Measurements from ENCODE around the gene ZNF727. TPM values are rescaled to one million over a fixed set of nuclear protein-coding genes. Genes with fewer than 3 reads are reported as not detected.
"Not testable (repeated sequence)": the region's sequence is repeated elsewhere in the genome, so short reads cannot be mapped to it uniquely, and the experiment has no call there.

ZNF727 gene
- under 1 TPM; 0.44 to 0.52 TPM for total RNA-seq

DNA sequence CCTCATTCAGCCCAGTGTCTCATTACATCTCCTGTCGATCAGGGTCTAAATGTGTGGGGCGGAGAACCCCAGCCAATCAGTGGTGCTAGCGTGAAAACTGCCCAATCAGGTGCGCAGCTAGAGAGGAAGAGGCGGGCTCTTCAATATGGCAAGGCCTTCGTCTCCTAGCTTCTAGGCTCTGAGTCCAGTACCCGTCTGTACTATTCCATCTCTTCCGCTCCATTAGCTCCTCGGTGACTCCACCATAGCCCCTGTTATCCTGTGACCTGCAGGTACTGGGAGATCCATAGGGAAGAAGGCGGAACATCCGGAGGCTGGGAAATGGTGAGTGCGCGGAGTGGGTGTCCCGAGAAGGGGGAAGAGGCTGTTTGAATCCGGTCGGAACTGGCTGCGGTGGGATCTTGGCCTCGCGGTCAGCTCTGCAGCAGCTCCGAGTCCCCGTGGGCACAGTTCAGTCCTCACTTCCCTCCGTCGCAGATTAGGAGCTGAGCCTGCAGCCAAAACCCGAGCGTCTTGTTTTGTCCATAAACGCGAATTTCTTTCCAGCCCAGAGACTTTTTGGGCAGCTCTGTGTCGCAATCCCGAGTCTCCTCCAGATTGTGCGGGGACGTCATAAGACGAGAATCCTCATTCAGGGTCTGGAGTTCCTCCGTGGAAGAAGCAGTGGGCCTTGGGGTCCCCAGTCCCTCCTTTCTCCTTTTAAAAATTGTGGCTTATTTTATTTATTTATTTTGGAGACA is at the start of gene ZNF727:
TSS of gene ZNF727 (plus strand) at position 134 of the 740 bp plus-strand sequence. CDS start at position 322, 188 bp downstream.
- intact Hi-C loops (cut with micrococcal nuclease): loop anchor here (1.0 kb wide), 1 partner anchor 119 kb away; no protein-coding TSS in a partner anchor
- DNase-seq: peak; percentile 19
- peak within 1 kb of the TSS; percentile 64 for H3K4me3 Mint-ChIP-seq
- H3K27me3 Mint-ChIP-seq (ENCODE audit: low read depth): peaks cover 5% of the 10 kb centered on the region
- H3K36me3 Mint-ChIP-seq (ENCODE audit: low read depth): peaks cover 5% of the 10 kb centered on the region
- CTCF ChIA-PET: no interaction called here
- peaks cover 29% of the 10 kb centered on the region for H3K9me3 Mint-ChIP-seq
- H3K4me1 Mint-ChIP-seq (ENCODE audit: low read depth): no peaks in the 10 kb centered on the region
- H3K27ac Mint-ChIP-seq: no peak within 1 kb of the TSS

- no peak for DNase-seq
- intact Hi-C loops (cut with micrococcal nuclease): no loop called here
- peaks cover 13% of the 10 kb centered on the region for H3K9me3 Mint-ChIP-seq
- peaks cover 4% of the 10 kb centered on the region for H3K36me3 Mint-ChIP-seq (ENCODE audit: low read depth)
- no peak within 1 kb of the TSS for H3K27ac Mint-ChIP-seq
- no peaks in the 10 kb centered on the region for H3K4me1 Mint-ChIP-seq (ENCODE audit: low read depth)
- H3K4me3 Mint-ChIP-seq: no peak within 1 kb of the TSS
- H3K27me3 Mint-ChIP-seq (ENCODE audit: low read depth): no peaks in the 10 kb centered on the region
- CTCF ChIA-PET: no interaction called here
Observed at GRCh38 chr7:63998549-63998948, 46.7 kb upstream of the ZNF727 start, which contains the start of gene ZNF722. ZNF722 (plus strand) TSS chr7:63998849; CDS start chr7:63998962, 113 bp downstream.

- CTCF ChIA-PET; H3K4me1 Mint-ChIP-seq (ENCODE audit: low read depth); DNase-seq; H3K27me3 Mint-ChIP-seq (ENCODE audit: low read depth); intact Hi-C loops (cut with micrococcal nuclease); H3K4me3 Mint-ChIP-seq; H3K27ac Mint-ChIP-seq: not testable (repeated sequence)
- Mint-ChIP-seq H3K36me3 (ENCODE audit: low read depth) (peaks cover 14% of the 10 kb centered on the region), H3K9me3 (peaks cover 47% of the 10 kb centered on the region)
Observed at GRCh38 chr7:64015496-64015895, 29.7 kb upstream of the ZNF727 start.

- peaks cover 48% of the 10 kb centered on the region for H3K9me3 Mint-ChIP-seq
- H3K36me3 Mint-ChIP-seq (ENCODE audit: low read depth): peaks cover 7% of the 10 kb centered on the region
- no peak for DNase-seq
- peaks cover 7% of the 10 kb centered on the region for H3K27me3 Mint-ChIP-seq (ENCODE audit: low read depth)
- CTCF ChIA-PET: no interaction called here
- no peak overlapping the region for H3K27ac Mint-ChIP-seq
- intact Hi-C loops (cut with micrococcal nuclease): no loop called here
- H3K4me3 Mint-ChIP-seq: no peak overlapping the region
- H3K4me1 Mint-ChIP-seq (ENCODE audit: low read depth): no peaks in the 10 kb centered on the region
Observed at GRCh38 chr7:64035388-64035787, 9.8 kb upstream of the ZNF727 start.

GRCh38 chr7:64037095-64037494 is 8.1 kb upstream of the ZNF727 start:
- Mint-ChIP-seq H3K4me3 (no peak overlapping the region), H3K36me3 (ENCODE audit: low read depth) (peaks cover 7% of the 10 kb centered on the region), H3K27ac (no peak overlapping the region), H3K4me1 (ENCODE audit: low read depth) (no peaks in the 10 kb centered on the region), H3K27me3 (ENCODE audit: low read depth) (peaks cover 7% of the 10 kb centered on the region), H3K9me3 (peaks cover 43% of the 10 kb centered on the region)
- CTCF ChIA-PET: no interaction called here
- DNase-seq: no peak
- intact Hi-C loops (cut with micrococcal nuclease): no loop called here

- Mint-ChIP-seq H3K27me3 (ENCODE audit: low read depth) (peaks cover 5% of the 10 kb centered on the region), H3K27ac (no peak overlapping the region), H3K4me3 (peak overlapping the region; percentile 64), H3K36me3 (ENCODE audit: low read depth) (peaks cover 5% of the 10 kb centered on the region), H3K9me3 (peaks cover 27% of the 10 kb centered on the region), H3K4me1 (ENCODE audit: low read depth) (no peaks in the 10 kb centered on the region)
- intact Hi-C loops (cut with micrococcal nuclease): no loop called here
- CTCF ChIA-PET: no interaction called here
- no peak for DNase-seq
Observed at GRCh38 chr7:64046041-64046389, 781 bp downstream of the ZNF727 start.

GRCh38 chr7:64077837-64078698 is 32.8 kb downstream of the ZNF727 start:
- intact Hi-C loops (cut with micrococcal nuclease); H3K27ac Mint-ChIP-seq; H3K27me3 Mint-ChIP-seq (ENCODE audit: low read depth); DNase-seq; H3K4me1 Mint-ChIP-seq (ENCODE audit: low read depth); CTCF ChIA-PET; H3K4me3 Mint-ChIP-seq: not testable (repeated sequence)
- Mint-ChIP-seq H3K9me3 (peaks cover 70% of the 10 kb centered on the region), H3K36me3 (ENCODE audit: low read depth) (peaks cover 29% of the 10 kb centered on the region)

DNA sequence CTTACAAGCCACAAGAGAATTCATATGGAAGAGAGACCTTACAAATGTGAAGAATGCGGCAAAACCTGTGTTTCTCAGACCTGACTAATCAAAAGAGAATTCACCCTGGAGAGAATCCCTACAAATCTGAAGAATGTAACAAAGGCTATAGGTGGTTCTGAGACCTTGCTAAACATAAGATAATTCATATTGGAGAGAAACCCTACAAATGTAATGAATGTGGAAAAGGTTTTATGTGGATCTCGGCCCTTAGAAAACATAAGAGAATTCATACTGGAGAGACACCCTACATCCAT is 33.4 kb downstream of the ZNF727 start:
- no peak overlapping the region for H3K27ac Mint-ChIP-seq
- no peaks in the 10 kb centered on the region for H3K4me1 Mint-ChIP-seq (ENCODE audit: low read depth)
- intact Hi-C loops (cut with micrococcal nuclease): no loop called here
- H3K4me3 Mint-ChIP-seq: no peak overlapping the region
- H3K9me3 Mint-ChIP-seq: peaks cover 72% of the 10 kb centered on the region
- peaks cover 28% of the 10 kb centered on the region for H3K36me3 Mint-ChIP-seq (ENCODE audit: low read depth)
- CTCF ChIA-PET: no interaction called here
- no peak for DNase-seq
- no peaks in the 10 kb centered on the region for H3K27me3 Mint-ChIP-seq (ENCODE audit: low read depth)

- intact Hi-C loops (cut with micrococcal nuclease): no loop called here
- Mint-ChIP-seq H3K36me3 (ENCODE audit: low read depth) (peaks cover 10% of the 10 kb centered on the region), H3K4me1 (ENCODE audit: low read depth) (no peaks in the 10 kb centered on the region), H3K27me3 (ENCODE audit: low read depth) (no peaks in the 10 kb centered on the region), H3K9me3 (peaks cover 27% of the 10 kb centered on the region), H3K27ac (no peak overlapping the region), H3K4me3 (no peak overlapping the region)
- CTCF ChIA-PET: no interaction called here
- DNase-seq: no peak
Observed at GRCh38 chr7:64087501-64087900, 42.3 kb downstream of the ZNF727 start.

DNA sequence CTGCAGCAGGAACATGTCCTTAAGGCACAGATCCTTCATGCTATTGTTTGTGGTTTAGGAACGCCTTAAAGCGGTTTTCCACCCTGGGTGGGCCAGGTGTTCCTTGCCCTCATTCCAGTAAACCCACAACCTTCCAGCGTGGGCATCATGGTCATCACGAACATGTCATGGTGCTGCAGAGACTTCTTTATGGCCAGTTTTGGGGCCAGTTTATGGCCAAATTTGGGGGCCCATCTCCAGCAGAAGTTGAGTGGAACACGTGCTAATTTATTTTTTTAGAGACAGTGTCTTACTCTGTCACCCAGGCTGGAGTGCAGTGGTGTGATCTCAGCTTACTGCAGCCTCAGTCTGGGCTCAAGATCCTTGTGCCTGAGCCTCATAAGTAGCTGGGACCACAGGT is 43.6 kb downstream of the ZNF727 start:
- H3K27ac Mint-ChIP-seq; H3K4me1 Mint-ChIP-seq (ENCODE audit: low read depth); H3K4me3 Mint-ChIP-seq; CTCF ChIA-PET; intact Hi-C loops (cut with micrococcal nuclease); H3K27me3 Mint-ChIP-seq (ENCODE audit: low read depth); DNase-seq; H3K36me3 Mint-ChIP-seq (ENCODE audit: low read depth): not testable (repeated sequence)
- peaks cover 28% of the 10 kb centered on the region for H3K9me3 Mint-ChIP-seq

Other genes with a start within 250 kb of the ZNF727 start
- not detected for gene ZNF722, start 46.6 kb upstream of the ZNF727 start, total RNA-seq
- not detected for gene ZNF735, start 161.8 kb downstream of the ZNF727 start, total RNA-seq
- gene ZNF679, start 183.0 kb downstream of the ZNF727 start, total RNA-seq: not detected